Stomach (tissue), 9 donors: ENCODE measurements around the gene ALG8. TPM values are rescaled to one million over a fixed set of nuclear protein-coding genes. Genes with fewer than 3 reads are reported as not detected.
A peak's percentile ranks its signal among the peaks of the same experiment; 100 is the strongest.

Source experiments
- DNase-seq, 2 donors: peaks; one replicate each; pipeline versions ENCODE4 v3.0.0 to v3.0.0-alpha.2; 2013 to 2019
- H3K27ac ChIP-seq, 5 donors: fragments of 200-600 bp in 4 of 5; sonication (generic) in 4 of 5; one replicate each; pipeline ENCODE4 v1.5.1; 2013 to 2019; ENCODE audit warnings: mild to moderate bottlenecking in 1 of 5, moderate library complexity in 1 of 5
- H3K27me3 ChIP-seq, 3 donors: fragments of 200-600 bp; sonication (generic); one replicate each; pipeline ENCODE4 v1.5.1; 2017 to 2019; ENCODE audit warnings: mixed run types in 1 of 3
- H3K36me3 ChIP-seq, 4 donors: fragments of 200-600 bp; sonication (generic); 1 replicate in 3 of 4; 2 replicates in 1 of 4; pipeline ENCODE4 v1.5.1; 2016 to 2019
- H3K4me1 ChIP-seq, 4 donors: fragments of 200-600 bp; sonication (generic); one replicate each; pipeline ENCODE4 v1.5.1; 2016 to 2019
- H3K4me3 ChIP-seq, 4 donors: fragments of 200-600 bp; sonication (generic) in 3 of 4; one replicate each; pipeline ENCODE4 v1.5.1; 2016 to 2019; ENCODE audit warnings: mild to moderate bottlenecking in 1 of 4
- H3K9me3 ChIP-seq, 4 donors: fragments of 200-600 bp; sonication (generic); one replicate each; pipeline ENCODE4 v1.5.1; 2016 to 2019
- CTCF ChIP-seq, 7 experiments: fragments of 450-650 bp in 4 of 7; fragments of 200-600 bp in 3 of 7; sonication (generic) in 3 of 7; IDR thresholded peaks; one replicate each; pipeline ENCODE4 v1.5.1; 2016 to 2019; ENCODE audit warnings: antibody characterized with exemption in 7 of 7, control low read depth in 2 of 7, mild to moderate bottlenecking in 1 of 7
- EP300 ChIP-seq: sonication (generic); formaldehyde crosslinking; IDR thresholded peaks from one replicate; pipeline ENCODE4 v1.6.1; 2017; ENCODE audit warnings: antibody characterized with exemption
- POLR2A ChIP-seq, 4 donors: fragments of 450-650 bp; IDR thresholded peaks; one replicate each; pipeline ENCODE4 v1.6.1; 2016; ENCODE audit warnings: antibody characterized with exemption in 4 of 4, control low read depth in 2 of 4, mild to moderate bottlenecking in 1 of 4, moderate library complexity in 1 of 4
- POLR2AphosphoS5 ChIP-seq, 3 donors: sonication (generic); formaldehyde crosslinking; IDR thresholded peaks; one replicate each; pipeline ENCODE4 v1.6.1; 2016; ENCODE audit warnings: antibody characterized with exemption in 3 of 3
- WGBS, 5 donors: extraction: QIAGEN DNeasy Blood & Tissue Kit in 3 of 5; methylation state at CpG; one replicate each; pipeline versions ENCODE4 v1.1.5 to v1.1.7; 2013 to 2018; 5-methylcytosine and 5-hydroxymethylcytosine counted together
- intact Hi-C: fragments of 100-400 bp; cut with DNase I; formaldehyde crosslinking; loops from one replicate; pipeline ENCODE4 v1.15.1; 2023; ENCODE audit warnings: low total_unique reads
- polyA plus RNA-seq, 3 donors: library from polyadenylated mRNA; stranded (reverse); fragments of 200-250 nt; gene quantifications; one replicate each; pipeline ENCODE4 v1.2.3, GENCODE V29; 2013
- total RNA-seq, 5 donors: library from RNA; depleted of rRNA; stranded (reverse); fragments of >200 nt; gene quantifications; one replicate each; pipeline versions ENCODE4 v1.1.0 to v1.2.3, GENCODE V29; 2014 to 2016
- donor health status: healthy with polysubstance abuse.
- donor health status: Bipolar disorder and iron deficiency.
- donor health status: healthy.

ALG8 gene
- total and polyA plus RNA-seq, 8 donors: 3.8 to 58.2 (median 24.5) TPM

DNA sequence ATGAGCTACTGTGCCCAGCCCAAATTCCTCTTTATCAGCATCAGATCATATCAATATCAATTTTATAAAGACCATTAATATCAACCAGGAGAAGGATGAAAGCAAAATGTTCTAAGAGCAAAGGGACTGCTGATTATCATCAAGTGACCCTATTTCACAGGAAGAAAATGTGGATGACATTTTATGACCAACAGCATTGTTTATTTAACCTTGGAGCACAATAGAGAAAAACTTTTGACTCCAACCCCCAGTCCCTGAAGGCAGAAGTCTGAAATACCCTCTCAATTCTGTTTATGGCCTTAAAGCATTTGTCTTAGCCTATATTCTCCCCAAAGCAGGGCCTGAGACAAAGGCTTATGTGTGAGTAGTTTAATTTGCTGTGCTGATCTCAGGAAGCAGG, 11.3 kb upstream of the ALG8 start:
- TF ChIP-seq POLR2A (IDR thresholded peaks at IDR 0.05): no peak
- no peak for TF ChIP-seq EP300
- TF ChIP-seq POLR2AphosphoS5 (IDR thresholded peaks at IDR 0.05): no peak
- TF ChIP-seq CTCF (IDR thresholded peaks at IDR 0.05): no peak
- no peaks in the 10 kb centered on the region for H3K9me3 ChIP-seq
- intact Hi-C loops: no loop called here
- no peak for DNase-seq
- H3K36me3 ChIP-seq: no peaks in the 10 kb centered on the region
- no peak overlapping the region for H3K27ac ChIP-seq
- no peak overlapping the region for H3K4me3 ChIP-seq
- no peaks in the 10 kb centered on the region for H3K27me3 ChIP-seq
- peaks cover 0 to 7% (median 0%) of the 10 kb centered on the region in 4 donors for H3K4me1 ChIP-seq

- peaks cover 0 to 7% (median 0%) of the 10 kb centered on the region in 4 donors for H3K4me1 ChIP-seq
- no peaks in the 10 kb centered on the region for H3K36me3 ChIP-seq
- H3K27me3 ChIP-seq: no peaks in the 10 kb centered on the region
- H3K9me3 ChIP-seq: no peaks in the 10 kb centered on the region
- no peak for TF ChIP-seq CTCF (IDR thresholded peaks at IDR 0.05)
- no peak for TF ChIP-seq POLR2AphosphoS5 (IDR thresholded peaks at IDR 0.05)
- no peak for TF ChIP-seq EP300
- TF ChIP-seq POLR2A (IDR thresholded peaks at IDR 0.05): no peak
- no peak overlapping the region for H3K4me3 ChIP-seq
- intact Hi-C loops: no loop called here
- DNase-seq: no peak
- H3K27ac ChIP-seq: no peak overlapping the region
- WGBS, 5 donors: 92 to 95% (median 93%) methylated on average over 4 of the region's 4 CpGs
Observed at GRCh38 chr11:78150346-78150745, 10.9 kb upstream of the ALG8 start.

DNA sequence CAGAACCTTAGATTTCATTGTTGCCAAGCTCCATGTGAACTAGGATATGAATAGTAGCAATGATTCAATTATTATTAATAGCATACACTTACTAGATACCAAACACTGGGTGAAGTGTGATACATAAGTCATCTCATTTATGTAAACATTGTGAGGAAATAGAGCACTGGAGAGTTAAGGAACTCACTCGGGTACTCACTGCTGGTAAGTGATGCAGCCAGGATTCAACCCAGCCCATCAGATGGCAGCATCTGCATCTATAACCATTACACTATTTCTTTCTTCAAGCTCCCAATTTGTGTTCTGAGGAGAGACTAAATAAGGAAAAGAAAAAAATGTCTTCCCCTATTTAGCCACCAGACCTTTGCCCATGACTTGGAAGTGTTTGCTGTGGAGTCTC, 10.2 kb upstream of the ALG8 start:
- intact Hi-C loops: no loop called here
- Histone ChIP-seq H3K9me3 (no peaks in the 10 kb centered on the region), H3K4me3 (no peak overlapping the region), H3K27ac (no peak overlapping the region), H3K4me1 (peaks cover 0 to 7% (median 0%) of the 10 kb centered on the region in 4 donors), H3K27me3 (no peaks in the 10 kb centered on the region), H3K36me3 (no peaks in the 10 kb centered on the region)
- WGBS, 5 donors: 20 to 37% (median 27%) methylated on average over 1 of the region's 1 CpG
- peak in 1 of 2 donors; percentile 36 for DNase-seq
- TF ChIP-seq EP300: no peak
- TF ChIP-seq POLR2A (IDR thresholded peaks at IDR 0.05): no peak
- no peak for TF ChIP-seq CTCF (IDR thresholded peaks at IDR 0.05)
- no peak for TF ChIP-seq POLR2AphosphoS5 (IDR thresholded peaks at IDR 0.05)

- TF ChIP-seq CTCF (IDR thresholded peaks at IDR 0.05) (no peak), POLR2AphosphoS5 (IDR thresholded peaks at IDR 0.05) (no peak), POLR2A (IDR thresholded peaks at IDR 0.05) (no peak), EP300 (no peak)
- H3K27ac ChIP-seq: no peak overlapping the region
- no peaks in the 10 kb centered on the region for H3K9me3 ChIP-seq
- no peaks in the 10 kb centered on the region for H3K36me3 ChIP-seq
- peak in 1 of 2 donors; percentile 24 for DNase-seq
- no peaks in the 10 kb centered on the region for H3K27me3 ChIP-seq
- WGBS, 5 donors: 72 to 88% (median 75%) methylated on average over 2 of the region's 2 CpGs
- no peak overlapping the region for H3K4me3 ChIP-seq
- intact Hi-C loops: no loop called here
- H3K4me1 ChIP-seq: peaks cover 0 to 7% (median 0%) of the 10 kb centered on the region in 4 donors
Observed at GRCh38 chr11:78147807-78148206, 8.4 kb upstream of the ALG8 start.
